Measurements from ENCODE around the gene HABP2.

GRCh38 chr10:113627836-113628235 lies 75.0 kb downstream of the HABP2 start:
- no peak for TF ChIP-seq POLR2AphosphoS5 (IDR thresholded peaks at IDR 0.05; ENCODE audit: low read depth, low read length)
- no peak for TF ChIP-seq TAF1 (IDR thresholded peaks at IDR 0.05; ENCODE audit: borderline replicate concordance, low read depth, low read length)
